Ramos (cell line): ENCODE measurements around the gene AICDA.
"Not testable (repeated sequence)": the region's sequence is repeated elsewhere in the genome, so short reads cannot be mapped to it uniquely, and the experiment has no call there.

Experiments used
- in situ Hi-C: fragments of 300-500 bp; cut with MboI; formaldehyde crosslinking; loops from one replicate; pipeline ENCODE4 v1.14.3; 2022; ENCODE audit warnings: low sequenced_read_pairs; ENCODE audit not compliant: unreplicated experiment

AICDA gene

DNA sequence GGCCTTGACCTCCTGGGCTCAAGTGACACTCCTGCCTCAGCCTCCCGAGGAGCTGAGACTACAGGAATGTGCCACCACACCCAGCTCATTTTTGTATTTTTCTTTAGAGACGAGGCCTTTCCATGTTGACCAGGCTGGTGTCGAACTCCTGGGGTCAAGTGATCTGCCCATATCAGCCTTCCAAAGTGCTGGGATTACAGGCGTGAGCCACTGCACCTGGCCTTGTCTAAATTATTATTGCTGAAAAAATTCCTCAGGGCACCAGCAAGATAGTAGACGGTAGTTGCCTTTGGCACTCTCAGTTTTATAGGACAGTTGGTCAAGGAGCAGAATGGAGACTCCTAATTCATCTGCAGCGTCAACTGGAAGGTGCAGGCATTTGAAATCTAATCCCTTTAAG is 2.5 kb upstream of the AICDA start:
- in situ Hi-C loops = no loop called here

DNA sequence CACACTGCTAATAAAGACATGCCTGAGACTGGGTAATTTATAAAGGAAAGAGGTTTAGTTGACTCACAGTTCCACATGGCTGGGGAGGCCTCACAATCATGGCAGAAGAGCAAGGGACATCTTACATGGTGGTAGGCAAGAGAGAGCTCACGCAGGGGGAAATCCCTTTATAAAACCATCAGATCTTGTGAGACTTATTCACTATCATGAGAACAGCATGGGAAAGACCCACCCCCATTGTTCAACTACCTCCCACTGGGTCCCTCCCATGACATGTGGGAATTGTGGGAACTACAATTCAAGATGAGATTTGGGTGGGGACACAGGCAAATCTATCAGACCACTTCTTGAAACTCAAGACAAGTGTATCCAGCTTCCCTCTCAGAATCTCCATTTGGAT is 1.2 kb upstream of the AICDA start:
- in situ Hi-C loops = not testable (repeated sequence)

DNA sequence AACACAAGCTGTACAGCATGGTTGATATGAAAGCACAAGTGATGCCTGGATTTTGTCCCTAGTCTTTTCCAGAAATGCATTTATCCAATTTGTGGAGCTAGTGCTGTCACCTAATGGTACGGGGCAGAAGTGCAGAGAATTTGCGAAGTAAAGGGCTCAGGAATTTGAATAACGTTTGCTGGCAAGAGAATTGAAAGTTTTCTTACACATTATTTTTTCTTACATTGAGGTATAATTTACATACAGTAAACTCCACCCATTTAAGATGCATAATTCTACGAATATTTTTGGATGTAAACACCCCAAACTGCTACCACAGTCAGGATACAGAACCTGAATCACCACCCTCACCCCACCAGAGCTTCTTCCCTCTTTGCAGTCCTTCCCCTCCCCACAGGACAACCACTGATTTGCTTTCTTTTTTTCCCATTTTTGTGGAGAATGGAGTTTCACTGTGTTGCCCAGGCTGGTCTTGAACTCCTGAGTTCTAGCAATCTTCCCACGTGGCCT is 3.5 kb downstream of the AICDA start:
- in situ Hi-C loops = no loop called here

DNA sequence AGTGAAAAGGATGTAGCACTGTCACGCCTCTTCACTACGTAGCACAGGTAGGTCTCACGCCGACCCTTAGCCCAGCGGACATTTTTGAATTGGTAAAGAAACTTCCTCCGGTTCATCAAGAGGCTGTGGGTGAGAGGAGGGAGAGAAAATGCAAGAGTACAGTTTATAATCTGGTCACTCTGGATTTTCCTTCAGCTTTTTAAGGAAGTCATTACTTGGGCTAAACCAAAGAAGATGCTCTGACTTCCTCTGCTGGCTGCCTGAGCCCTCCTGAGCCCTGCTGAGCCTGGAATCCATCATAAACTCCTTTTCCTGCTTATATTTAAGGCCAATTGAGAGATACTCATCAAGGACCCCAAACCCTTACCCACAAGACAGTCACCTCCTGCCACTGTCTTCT is 5.8 kb downstream of the AICDA start:
- in situ Hi-C loops = no loop called here

DNA sequence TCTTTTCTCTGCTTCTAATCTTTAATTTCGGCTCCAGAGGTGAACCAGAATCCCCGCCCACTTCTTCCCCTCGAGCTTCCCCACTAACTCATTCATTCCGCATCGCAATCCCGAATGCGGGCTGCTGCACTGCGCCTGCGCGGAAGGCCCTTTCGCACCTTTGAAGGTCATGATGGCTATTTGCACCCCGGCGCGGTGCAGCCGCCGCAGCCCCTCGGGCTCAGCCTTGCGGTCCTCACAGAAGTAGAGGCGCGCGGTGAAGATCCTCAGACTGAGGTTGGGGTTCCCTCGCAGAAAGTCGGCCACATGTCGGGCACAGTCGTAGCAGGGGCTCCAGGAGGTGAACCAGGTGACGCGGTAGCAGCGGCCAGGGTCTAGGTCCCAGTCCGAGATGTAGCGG is 7.6 kb downstream of the AICDA start:
- in situ Hi-C loops = no loop called here

DNA sequence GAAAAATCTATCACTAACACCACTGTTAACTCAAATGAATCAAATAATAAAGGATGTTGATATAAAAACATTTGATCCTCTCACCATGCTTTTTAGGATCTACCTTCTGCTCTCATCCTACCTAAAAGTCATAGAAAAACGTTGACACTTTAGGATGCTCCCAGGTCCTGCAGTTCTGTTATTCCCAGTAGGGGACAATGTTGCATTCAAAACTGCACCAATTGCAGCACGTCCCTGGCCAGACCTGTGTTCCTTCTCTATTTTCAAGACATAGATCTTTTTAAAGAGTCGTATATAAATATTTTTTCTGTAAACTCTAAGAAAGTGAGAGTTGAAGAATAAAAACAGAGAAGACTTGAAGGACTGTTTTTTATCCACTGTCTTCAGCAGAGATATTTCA is 8.8 kb downstream of the AICDA start:
- in situ Hi-C loops = no loop called here

DNA sequence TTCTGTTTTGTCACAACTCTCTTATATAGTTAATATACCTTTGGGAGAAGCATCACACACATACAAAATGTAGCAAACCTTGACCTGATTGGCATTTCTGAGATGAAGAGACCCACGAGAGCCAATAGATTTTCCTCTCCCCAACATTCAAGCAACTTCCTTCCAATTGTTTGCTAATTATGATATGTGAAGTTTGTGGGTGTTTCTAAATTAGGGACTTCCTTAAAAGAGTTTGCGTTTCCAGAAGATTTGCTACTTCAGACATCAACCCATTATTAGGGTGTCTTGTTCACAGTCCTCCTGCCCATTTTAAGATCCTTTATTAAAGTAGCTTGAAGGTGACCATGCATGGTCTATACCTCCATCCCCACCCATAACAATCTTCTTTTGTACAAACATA is 9.4 kb downstream of the AICDA start:
- in situ Hi-C loops = no loop called here

DNA sequence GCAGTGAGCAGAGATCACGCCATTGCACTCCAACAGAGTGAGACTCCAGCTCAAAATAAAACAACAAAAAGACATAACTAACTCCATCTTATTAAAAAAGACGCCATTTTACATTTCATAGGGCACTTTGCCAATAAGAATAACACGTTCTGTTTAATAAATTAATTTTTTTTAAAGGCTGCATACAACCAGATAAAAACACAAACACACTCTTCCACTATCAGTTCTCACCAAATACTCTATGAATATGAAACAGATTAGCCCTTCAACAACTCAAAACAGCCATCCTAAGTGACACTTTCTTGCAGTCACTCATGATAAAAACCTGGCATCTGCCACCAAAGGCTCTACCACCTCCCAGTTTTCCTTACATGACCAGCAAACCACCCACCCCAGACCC is 16.1 kb downstream of the AICDA start:
- in situ Hi-C loops = no loop called here

DNA sequence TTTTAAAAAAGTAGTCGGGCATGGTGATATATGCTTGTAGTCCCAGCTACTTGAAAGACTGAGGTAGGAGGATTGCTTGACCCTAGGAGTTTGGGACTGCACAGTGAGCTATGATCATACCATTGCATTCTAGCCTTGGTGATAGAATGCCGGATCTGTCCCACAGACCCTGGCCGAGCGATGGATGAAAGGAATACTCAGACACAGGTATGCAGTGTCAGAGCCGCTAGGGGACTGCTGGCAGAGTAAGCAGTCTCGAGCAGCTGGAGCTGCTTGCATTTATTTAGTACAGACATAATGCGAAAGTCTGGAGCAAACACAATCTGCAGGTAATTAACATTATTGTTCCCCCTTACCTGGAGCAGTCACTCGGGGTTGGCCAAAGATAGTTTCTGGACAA is 18.6 kb downstream of the AICDA start:
- in situ Hi-C loops = no loop called here

DNA sequence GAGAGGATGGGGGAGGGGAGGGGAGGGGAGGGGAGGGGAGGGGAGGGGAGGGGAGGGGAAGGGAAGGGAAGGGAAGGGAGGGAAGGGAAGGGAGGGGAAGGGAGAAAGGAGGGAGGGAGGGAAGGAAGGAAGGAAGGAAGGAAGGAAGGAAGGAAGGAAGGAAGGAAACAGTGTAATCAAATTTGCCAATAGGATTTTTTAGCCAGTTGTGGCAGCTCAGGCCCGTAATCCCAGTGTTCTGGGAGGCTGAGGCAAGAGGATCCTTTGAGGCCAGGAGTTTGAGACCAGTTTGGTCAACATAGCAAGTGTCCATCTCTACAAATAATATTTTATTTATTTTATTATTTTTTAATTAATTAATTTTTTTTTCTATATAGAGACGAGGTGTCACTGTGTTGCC is 19.4 kb downstream of the AICDA start:
- in situ Hi-C loops = no loop called here

DNA sequence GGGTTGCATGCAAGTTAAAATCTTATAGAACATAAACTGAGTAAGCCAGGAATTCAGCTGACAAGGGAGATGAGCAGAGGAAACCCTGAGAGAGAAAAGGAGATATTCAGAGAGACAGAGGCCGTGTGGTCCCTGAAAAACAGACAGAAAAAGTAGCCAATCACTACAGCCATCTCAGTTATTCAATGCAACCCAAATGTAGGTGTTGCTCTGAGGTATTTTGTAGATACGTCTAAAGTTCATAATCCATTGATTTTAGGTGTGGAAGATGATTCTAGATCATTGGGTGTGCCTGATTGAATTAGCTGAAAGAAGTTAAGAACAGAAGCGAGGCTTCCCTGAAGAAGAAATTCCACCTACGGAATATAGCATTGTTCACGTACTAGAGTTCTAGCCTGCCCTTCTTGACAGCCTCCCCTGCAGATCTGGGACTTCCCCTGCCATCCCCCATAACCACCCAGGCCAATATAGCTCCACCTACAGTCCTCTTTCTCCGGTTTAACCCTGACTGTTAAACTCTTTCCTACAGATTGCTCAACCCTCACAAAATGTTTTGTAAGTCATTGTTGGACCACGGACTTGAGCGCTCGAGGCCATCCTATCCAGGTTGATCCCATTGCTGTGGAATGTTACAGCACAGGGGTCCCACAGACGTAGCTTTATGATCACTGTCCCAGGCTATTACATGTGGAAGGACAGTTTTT is 21.7 kb downstream of the AICDA start:
- in situ Hi-C loops = no loop called here

DNA sequence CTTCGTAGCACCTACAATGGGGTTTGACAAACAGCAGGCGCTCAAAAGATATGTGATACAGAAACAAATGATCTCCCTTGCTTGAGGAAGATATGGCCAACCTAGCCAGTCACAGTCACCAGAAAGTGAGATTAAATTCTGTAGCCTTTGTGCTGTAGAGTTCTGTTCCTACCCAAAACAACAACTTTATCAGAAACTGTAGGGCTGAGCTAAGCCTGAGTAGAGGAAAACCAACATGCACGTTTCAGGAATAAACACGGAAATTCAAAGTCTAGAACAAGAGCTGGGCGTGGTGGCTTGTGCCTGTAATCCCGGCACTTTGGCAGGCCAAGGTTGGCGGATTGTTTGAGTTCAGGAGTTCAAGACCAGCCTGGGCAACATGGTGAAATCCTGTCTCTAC is 23.0 kb downstream of the AICDA start:
- in situ Hi-C loops = no loop called here

DNA sequence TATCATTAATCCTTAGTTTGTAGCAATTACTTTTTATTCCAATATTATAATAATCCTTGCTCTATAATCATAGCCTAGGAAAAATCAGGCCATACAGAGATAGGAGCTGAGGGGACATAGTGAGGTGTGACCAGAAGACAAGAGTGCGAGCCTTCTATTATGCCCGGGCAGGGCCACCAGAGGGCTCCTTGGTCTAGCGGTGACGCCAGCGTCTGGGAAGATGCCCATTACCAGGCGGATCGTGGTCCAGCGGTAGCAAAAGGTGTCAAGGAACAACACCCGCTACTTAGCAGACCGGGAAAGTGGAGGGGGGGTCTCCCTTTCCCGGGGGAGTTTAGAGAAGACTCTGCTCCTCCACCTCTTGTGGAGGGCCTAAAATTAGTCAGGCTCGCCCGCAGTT is 28.2 kb downstream of the AICDA start:
- in situ Hi-C loops = not testable (repeated sequence)

DNA sequence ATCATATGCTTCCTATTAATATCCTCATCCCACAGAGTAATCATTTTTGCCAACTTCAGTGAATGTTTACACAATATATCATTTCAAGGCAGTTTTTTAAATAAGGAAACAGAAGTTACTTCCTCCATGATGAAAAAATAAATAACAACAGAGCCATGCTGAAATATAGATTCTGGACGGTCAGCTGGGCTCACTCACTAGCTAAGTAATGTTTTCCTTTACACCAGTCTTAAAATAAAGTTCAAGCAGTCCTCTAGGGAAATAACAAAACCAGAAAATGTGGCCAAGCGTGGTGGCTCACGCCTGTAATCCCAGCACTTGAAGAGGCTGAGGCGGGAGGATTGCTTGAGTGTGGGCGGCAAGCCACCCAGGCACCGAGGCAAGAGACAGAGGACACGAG is 28.7 kb downstream of the AICDA start:
- in situ Hi-C loops = no loop called here

DNA sequence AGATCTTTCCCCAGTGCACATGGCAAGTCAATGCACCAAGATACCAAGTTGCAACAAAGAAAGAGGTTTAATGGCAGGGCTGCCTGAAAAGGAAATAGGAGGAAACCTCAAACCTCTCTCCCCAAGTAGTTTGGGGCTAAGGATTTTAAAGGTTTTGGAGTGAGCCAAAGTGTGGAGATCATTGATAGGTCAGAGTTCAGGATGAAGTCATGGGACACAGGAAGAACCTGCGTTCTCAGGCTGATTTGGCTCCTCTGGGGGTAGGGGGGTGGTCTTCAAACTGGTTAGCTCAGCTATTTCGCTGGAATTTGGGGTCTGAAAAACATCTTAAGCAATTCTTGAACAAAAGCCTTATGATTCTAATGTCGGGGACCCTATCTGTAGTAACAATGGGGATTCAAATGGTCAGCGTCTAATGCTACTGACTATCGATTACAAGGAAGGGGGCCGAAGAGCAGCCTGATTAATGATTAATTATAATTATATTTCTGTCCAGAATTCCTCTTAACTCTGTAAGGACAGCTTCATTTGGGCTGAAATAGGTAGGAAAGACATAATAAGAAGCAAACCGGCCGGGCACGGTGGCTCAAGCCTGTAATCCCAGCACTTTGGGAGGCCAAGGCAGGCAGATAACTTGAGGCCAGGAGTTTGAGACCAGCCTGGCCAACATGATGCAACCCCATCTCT is 31.4 kb downstream of the AICDA start:
- in situ Hi-C loops = no loop called here

DNA sequence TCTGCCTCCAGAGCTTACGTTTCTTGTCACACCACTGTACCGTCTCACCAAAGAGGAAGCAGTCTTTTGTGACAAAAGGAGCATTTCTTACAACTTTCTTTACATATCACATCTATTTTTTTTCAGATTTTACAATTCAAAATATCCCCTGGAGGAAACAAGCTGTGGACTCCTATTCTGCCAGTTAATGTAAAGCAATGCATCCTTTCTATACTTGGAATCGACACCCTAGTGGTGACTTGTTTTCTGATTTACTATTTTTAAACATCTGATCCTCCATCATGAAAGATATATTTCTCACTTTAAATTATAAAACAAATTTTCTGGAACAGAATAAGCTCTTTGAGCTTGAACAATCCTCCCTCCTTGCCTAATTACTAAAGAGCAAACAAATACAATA is 34.8 kb downstream of the AICDA start:
- in situ Hi-C loops = no loop called here

DNA sequence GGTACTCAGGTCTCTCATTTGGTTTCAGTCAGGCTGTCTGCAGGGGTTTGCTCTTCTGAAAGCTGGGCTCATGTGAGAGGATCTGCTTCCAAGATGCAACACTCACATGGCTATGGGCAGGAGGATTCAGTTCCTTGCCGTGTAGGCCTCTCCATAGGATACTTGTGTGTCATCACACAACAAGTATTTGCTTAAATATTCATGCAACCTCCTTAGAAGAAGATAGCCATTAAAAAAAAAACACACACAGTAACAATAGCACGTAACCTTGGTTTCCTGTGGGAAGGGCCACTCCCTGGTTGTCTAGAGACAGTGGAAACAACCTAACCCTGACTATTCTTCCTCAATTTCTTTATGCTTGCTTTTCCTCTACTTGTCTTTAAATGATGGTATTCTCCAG is 40.2 kb downstream of the AICDA start:
- in situ Hi-C loops = no loop called here

DNA sequence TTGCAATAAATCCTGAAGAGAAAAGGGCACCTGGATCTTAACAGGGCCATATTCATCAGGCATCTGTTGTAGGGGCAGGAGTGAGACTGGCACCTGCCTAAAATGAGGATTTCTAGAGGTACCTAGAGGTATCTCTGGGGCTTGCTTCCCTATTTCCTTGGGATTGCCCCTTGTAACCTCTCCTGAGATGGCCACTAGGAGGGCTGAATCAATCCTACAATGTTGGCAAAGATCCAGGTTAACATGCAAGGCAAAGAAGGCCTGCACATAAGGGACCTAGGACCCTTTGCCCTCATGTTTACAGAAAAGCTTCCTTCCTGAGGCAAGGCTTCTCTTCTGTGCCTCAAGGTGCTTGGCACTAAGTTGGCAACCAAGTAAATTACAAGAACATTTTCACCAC is 46.1 kb downstream of the AICDA start:
- in situ Hi-C loops = no loop called here

DNA sequence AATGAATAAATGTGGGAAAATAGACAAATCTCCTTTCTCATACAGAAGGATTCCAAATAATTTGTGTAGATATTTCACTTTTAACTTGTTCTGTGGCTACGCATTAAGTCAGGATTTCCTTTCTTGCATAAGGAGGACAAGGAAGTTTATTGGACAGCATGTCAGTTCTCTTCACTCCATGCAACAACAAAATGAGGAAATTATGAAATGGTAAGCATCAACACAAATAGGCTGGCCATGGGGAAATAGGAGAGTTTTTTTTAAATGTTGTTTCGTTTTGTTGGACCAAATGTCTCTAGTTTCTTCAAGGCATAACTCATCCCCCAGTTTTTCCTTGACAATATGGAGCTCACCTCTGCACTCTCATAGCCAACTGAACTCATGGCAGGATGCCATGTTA is 46.6 kb downstream of the AICDA start:
- in situ Hi-C loops = not testable (repeated sequence)

DNA sequence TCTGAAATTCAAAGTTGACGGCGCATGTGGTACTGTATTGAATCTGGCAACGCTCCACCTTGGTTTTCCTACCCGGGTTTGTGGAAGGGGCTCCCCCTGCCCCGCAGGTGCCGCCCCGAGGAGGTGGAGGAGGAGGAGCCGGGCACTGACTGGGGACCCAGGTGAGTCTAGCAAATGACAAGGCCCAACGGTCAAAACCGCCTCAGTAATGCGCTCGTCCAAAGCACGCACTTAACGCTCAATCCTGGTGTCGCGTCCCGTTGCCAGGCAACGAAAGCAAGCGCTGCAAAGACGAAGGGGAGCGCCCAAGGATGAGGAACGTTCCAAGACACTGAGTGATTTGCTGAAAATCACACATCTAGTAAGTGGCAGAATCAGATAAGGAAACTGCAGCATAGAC is 48.0 kb downstream of the AICDA start:
- in situ Hi-C loops = no loop called here

DNA sequence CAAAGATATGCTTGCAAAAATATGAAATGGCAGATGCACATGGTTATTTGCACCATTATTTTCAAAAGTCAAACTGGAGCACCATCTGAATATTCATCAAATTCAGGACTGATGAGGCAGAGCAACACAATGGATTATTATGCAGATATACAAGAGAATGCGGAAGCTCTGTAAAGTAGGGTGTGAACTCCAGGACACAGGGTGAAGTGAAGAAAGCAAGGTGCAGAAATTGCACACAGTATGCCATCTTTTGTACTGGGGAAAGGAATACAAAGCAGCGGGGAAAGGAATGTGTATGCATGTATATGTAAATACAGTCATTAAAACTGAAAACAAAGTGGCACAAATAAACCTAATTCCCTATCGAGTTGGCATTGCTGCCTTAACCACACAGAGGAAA is 49.3 kb downstream of the AICDA start:
- in situ Hi-C loops = no loop called here

DNA sequence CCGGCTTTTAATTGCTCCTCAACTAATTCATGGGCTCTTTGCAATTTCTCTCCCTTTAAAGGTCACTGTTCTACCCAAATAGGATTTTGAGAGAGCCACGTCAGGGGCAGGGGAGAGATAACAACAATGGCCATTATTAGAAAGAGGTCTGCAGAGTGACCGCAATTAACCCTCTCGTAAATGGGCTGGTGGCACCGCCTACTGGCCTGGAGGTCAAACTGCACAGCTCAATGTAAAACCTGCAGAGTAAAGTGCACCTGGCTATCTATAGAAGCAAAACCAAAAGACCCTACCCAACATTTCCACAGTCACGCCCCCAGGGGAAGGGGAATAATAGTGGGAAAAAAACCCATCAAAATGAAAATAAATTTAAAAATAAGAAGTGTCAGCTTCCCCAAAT is 50.3 kb downstream of the AICDA start:
- in situ Hi-C loops = no loop called here
